ENCODE measurements around the gene CHMP4B. TPM values are rescaled to one million over a fixed set of nuclear protein-coding genes. Genes with fewer than 3 reads are reported as not detected.

The CHMP4B gene
- total and polyA plus RNA-seq, 3 donors from 2014 or later, result 98.3 to 114 (median 102) TPM

DNA sequence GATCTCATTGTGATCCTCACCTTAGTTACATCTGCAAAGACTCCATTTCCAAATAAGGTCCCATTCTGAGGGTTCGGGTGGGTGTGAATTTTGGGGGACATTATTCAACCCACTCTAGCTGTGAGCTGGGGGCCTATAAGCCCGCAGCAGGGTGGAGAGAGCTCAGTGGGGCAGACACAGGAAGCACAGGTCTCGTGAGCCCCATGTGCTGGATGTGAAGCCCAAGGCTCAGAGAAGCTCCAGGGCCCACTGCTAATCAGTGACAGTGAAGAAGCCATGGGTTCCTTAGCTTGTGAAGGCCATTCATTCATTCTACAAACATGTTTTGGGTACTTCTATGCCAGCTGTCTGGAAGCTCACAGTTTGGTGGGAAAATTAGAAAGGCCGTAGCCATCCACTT lies 47.5 kb downstream of the CHMP4B start:
- 89 to 95% methylated on average over 4 of the region's 4 CpGs for WGBS, 2 donors
- no peak overlapping the region for H3K27ac ChIP-seq
- peaks cover 11% of the 10 kb centered on the region for H3K4me1 ChIP-seq
- H3K27me3 ChIP-seq, result no peaks in the 10 kb centered on the region
- no peak for DNase-seq
- TF ChIP-seq, protein P1, sequence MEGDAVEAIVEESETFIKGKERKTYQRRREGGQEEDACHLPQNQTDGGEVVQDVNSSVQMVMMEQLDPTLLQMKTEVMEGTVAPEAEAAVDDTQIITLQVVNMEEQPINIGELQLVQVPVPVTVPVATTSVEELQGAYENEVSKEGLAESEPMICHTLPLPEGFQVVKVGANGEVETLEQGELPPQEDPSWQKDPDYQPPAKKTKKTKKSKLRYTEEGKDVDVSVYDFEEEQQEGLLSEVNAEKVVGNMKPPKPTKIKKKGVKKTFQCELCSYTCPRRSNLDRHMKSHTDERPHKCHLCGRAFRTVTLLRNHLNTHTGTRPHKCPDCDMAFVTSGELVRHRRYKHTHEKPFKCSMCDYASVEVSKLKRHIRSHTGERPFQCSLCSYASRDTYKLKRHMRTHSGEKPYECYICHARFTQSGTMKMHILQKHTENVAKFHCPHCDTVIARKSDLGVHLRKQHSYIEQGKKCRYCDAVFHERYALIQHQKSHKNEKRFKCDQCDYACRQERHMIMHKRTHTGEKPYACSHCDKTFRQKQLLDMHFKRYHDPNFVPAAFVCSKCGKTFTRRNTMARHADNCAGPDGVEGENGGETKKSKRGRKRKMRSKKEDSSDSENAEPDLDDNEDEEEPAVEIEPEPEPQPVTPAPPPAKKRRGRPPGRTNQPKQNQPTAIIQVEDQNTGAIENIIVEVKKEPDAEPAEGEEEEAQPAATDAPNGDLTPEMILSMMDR (IDR thresholded peaks at IDR 0.05), result no peak
- TF ChIP-seq POLR2A (IDR thresholded peaks at IDR 0.05), result no peak
- no peak overlapping the region for H3K4me3 ChIP-seq
- no peaks in the 10 kb centered on the region for H3K9me3 ChIP-seq
- intact Hi-C loops (cut with DNase I; ENCODE audit: low total_unique reads), result no loop called here
- H3K36me3 ChIP-seq (ENCODE audit: low read depth, missing control alignments), result no peaks in the 10 kb centered on the region

DNA sequence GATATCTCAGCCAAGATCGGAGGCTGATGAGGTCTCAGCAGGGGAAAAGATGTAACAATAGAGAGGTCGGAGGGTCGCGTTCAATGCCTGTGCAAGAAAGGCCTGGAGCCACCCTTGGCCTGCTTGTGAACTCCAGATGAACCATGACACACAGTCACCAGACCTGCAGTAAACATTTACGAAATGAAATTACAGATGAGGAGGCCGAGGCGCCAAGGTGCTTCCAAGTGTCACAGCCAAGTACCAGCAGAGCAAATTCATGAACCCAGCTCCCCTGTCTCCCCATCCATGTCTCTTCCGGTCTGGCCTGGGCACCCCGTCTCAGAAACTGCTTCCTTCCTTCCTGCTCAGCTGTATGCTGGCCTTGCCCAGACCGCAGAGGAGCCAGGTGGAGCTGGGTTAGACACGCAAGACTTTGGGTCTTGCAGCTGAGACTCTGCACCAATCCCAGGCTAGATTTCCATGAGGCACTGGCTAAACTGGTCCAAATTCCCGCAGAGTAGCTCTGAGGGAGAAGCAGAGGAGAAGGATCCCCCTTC lies 48.1 kb downstream of the CHMP4B start:
- H3K27me3 ChIP-seq, result no peaks in the 10 kb centered on the region
- DNase-seq, result no peak
- peaks cover 11% of the 10 kb centered on the region for H3K4me1 ChIP-seq
- intact Hi-C loops (cut with DNase I; ENCODE audit: low total_unique reads), result no loop called here
- no peak overlapping the region for H3K27ac ChIP-seq
- 57 to 71% methylated on average over 9 to 12 of the region's 12 CpGs for WGBS, 2 donors
- no peaks in the 10 kb centered on the region for H3K9me3 ChIP-seq
- no peak overlapping the region for H3K4me3 ChIP-seq
- no peaks in the 10 kb centered on the region for H3K36me3 ChIP-seq (ENCODE audit: low read depth, missing control alignments)
- TF ChIP-seq, protein P1 (IDR thresholded peaks at IDR 0.05), result no peak
- TF ChIP-seq POLR2A (IDR thresholded peaks at IDR 0.05), result no peak

DNA sequence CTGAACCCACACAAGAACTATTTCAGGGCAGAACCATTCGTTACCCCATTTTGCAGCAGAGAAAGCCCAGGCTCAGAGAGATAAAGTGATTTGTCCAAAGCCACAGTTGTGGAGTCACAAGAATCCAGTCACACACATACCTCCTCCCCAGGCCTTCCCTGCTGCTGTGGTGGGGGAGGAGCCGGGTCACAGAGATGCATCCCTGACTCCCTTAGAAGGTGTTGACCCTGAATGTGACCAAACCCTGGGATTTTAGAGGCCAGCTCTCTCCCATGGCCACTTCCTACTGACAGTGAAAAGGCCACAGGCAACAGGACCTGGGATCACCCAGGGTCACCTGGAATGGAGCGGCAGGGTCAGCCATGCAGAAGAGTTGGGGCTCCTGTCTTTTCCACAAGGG lies 48.6 kb downstream of the CHMP4B start:
- DNase-seq, result no peak
- no peak for TF ChIP-seq POLR2A (IDR thresholded peaks at IDR 0.05)
- TF ChIP-seq, protein P1 (IDR thresholded peaks at IDR 0.05), result no peak
- H3K27ac ChIP-seq, result no peak overlapping the region
- no peaks in the 10 kb centered on the region for H3K27me3 ChIP-seq
- no peak overlapping the region for H3K4me3 ChIP-seq
- WGBS, 2 donors, result 69 to 79% methylated on average over 2 to 3 of the region's 3 CpGs
- H3K4me1 ChIP-seq, result peaks cover 11% of the 10 kb centered on the region
- no peaks in the 10 kb centered on the region for H3K9me3 ChIP-seq
- H3K36me3 ChIP-seq (ENCODE audit: low read depth, missing control alignments), result no peaks in the 10 kb centered on the region
- intact Hi-C loops (cut with DNase I; ENCODE audit: low total_unique reads), result loop anchor here (10.0 kb wide), 1 partner anchor 215 kb away; no protein-coding TSS in a partner anchor

DNA sequence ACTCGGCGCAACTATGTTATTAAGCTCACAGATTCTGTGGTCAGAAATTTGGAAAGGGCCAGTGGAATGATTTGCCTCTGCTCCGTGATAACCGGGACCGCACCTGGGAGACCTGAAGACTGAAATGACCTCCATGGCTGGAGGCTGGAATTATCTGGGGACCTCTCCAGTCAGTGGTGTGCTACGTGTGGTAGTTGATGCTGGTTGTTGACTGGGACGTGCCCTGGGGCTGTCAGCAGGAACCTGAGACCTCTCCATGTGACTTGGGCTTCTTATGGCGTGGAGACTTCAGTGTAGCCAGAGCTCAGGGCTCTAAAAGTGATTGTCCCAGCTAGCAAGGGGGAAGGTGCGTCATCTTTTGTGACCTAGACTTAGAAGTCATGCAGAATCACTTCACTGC lies 50.3 kb downstream of the CHMP4B start:
- intact Hi-C loops (cut with DNase I; ENCODE audit: low total_unique reads), result loop anchor here (10.0 kb wide), 1 partner anchor 213 kb away; no protein-coding TSS in a partner anchor

More for the DNA sequence above, 50.3 kb downstream of the CHMP4B start:
- H3K27ac ChIP-seq, result no peak overlapping the region
- no peak overlapping the region for H3K4me3 ChIP-seq
- WGBS, 2 donors, result 89% methylated on average over 9 of the region's 9 CpGs
- TF ChIP-seq, protein P1 (IDR thresholded peaks at IDR 0.05), result no peak
- TF ChIP-seq POLR2A (IDR thresholded peaks at IDR 0.05), result no peak
- no peak for DNase-seq
- peaks cover 11% of the 10 kb centered on the region for H3K4me1 ChIP-seq
- no peaks in the 10 kb centered on the region for H3K36me3 ChIP-seq (ENCODE audit: low read depth, missing control alignments)
- no peaks in the 10 kb centered on the region for H3K27me3 ChIP-seq
- H3K9me3 ChIP-seq, result no peaks in the 10 kb centered on the region
